MM.1S (cell line): ENCODE results near the gene CHSY3.

ENCODE experiments used
- EZH2 ChIP-seq: fragments of 300-600 bp; sonication (generic); optimal IDR thresholded peaks from 2 replicates; pipeline ENCODE3; 2017; ENCODE audit warnings: low read depth, mild to moderate bottlenecking, antibody characterized with exemption, low read length, mixed read lengths
- EZH2phosphoT487 ChIP-seq: fragments of 300-600 bp; sonication (generic); IDR thresholded peaks from 2 replicates; pipeline ENCODE4 v1.6.1; 2018; ENCODE audit warnings: antibody characterized with exemption, low read length
- TF ChIP-seq, protein P1 (sequence below): fragments of 300-600 bp; sonication (generic); IDR thresholded peaks from 2 replicates; pipeline ENCODE4 v1.5.1; 2016; ENCODE audit warnings: antibody characterized with exemption, low read length, mixed read lengths

DNA sequence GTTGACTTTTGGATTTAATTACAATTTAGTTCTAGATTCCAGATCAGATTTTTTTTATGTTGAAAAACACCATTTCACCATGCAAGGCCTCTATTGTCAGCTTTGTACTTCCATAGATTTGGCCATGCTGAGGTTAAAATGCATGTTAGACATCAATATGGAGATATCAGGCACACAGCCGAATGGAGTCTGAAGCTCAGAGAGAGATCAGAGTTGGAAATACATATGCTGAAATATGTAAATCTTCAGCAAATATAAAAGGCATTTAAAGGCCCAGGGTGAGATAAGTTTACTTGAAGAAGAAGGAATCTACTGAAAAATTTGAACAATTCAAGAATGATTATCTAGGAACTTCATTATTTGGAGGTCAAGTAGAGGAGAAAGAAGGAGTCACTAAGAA lies 139.6 kb downstream of the CHSY3 start:
- TF ChIP-seq, protein P1, sequence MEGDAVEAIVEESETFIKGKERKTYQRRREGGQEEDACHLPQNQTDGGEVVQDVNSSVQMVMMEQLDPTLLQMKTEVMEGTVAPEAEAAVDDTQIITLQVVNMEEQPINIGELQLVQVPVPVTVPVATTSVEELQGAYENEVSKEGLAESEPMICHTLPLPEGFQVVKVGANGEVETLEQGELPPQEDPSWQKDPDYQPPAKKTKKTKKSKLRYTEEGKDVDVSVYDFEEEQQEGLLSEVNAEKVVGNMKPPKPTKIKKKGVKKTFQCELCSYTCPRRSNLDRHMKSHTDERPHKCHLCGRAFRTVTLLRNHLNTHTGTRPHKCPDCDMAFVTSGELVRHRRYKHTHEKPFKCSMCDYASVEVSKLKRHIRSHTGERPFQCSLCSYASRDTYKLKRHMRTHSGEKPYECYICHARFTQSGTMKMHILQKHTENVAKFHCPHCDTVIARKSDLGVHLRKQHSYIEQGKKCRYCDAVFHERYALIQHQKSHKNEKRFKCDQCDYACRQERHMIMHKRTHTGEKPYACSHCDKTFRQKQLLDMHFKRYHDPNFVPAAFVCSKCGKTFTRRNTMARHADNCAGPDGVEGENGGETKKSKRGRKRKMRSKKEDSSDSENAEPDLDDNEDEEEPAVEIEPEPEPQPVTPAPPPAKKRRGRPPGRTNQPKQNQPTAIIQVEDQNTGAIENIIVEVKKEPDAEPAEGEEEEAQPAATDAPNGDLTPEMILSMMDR: no peak
- TF ChIP-seq EZH2 (no peak), EZH2phosphoT487 (no peak)
